ENCODE data around the gene ARHGEF17. TPM values are rescaled to one million over a fixed set of nuclear protein-coding genes. Genes with fewer than 3 reads are reported as not detected.

ARHGEF17 gene
- total and polyA plus RNA-seq, 3 donors from 2014 or later: 29.4 to 58.5 (median 50.1) TPM

- Histone ChIP-seq H3K27me3 (no peaks in the 10 kb centered on the region), H3K36me3 (ENCODE audit: low read depth, missing control alignments) (no peaks in the 10 kb centered on the region), H3K27ac (no peak overlapping the region), H3K9me3 (no peaks in the 10 kb centered on the region), H3K4me3 (no peak overlapping the region), H3K4me1 (peaks cover 14% of the 10 kb centered on the region)
- intact Hi-C loops (cut with DNase I; ENCODE audit: low total_unique reads): no loop called here
- WGBS, 2 donors: 73 to 89% methylated on average over 8 to 21 of the region's 21 CpGs
- TF ChIP-seq CTCF (IDR thresholded peaks at IDR 0.05) (no peak), POLR2A (IDR thresholded peaks at IDR 0.05) (no peak)
- no peak for DNase-seq
Observed at GRCh38 chr11:73387594-73388264, 79.7 kb downstream of the ARHGEF17 start.

DNA sequence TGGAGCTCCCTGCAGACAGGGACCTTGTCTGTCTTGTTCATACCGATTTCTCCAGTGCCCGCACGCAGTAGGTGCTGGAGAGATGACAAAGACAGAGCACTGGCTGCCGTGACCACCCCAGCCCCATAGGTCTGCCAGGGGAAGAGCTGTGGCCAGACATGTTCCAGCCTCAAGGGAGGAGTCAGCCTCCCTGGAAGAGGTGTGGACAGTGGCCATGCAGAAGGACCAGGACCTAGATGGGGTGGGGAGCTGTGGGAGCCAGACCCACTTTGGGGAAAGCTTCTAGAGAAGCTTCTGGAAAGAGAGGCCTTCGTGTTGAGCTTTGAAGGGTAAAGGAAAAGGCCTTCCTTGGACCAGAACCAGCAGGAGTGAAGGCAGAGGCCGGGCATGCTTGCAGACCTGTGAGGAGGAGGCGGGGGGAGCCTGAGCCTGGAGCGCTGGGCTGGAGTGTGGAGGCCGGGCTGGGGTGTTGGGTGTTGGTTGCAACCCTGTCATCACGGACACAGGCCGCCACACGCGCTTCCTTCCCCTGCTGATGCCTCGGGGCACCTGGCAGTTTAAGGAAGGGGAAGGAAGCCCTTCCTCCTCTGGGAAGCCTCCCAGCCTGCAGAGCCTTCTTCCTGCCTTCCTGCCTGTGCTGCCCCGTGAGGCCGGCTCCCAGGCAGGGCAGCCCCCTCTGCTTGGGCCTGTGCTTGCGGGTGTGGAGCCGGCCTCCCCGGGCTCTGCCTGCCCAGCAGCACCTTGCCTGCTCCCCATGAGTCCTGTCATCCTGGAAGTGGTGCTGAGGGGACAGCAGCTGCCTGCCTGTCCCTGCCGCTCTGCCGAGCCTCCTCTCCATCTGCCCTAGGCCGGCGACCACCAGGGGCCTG lies 80.4 kb downstream of the ARHGEF17 start:
- Histone ChIP-seq H3K27ac (no peak overlapping the region), H3K36me3 (ENCODE audit: low read depth, missing control alignments) (no peaks in the 10 kb centered on the region), H3K4me3 (no peak overlapping the region), H3K4me1 (peaks cover 7% of the 10 kb centered on the region), H3K9me3 (no peaks in the 10 kb centered on the region), H3K27me3 (no peaks in the 10 kb centered on the region)
- 82 to 84% methylated on average over 8 to 23 of the region's 23 CpGs for WGBS, 2 donors
- TF ChIP-seq CTCF (IDR thresholded peaks at IDR 0.05) (no peak), POLR2A (IDR thresholded peaks at IDR 0.05) (no peak)
- no peak for DNase-seq
- intact Hi-C loops (cut with DNase I; ENCODE audit: low total_unique reads): no loop called here

DNA sequence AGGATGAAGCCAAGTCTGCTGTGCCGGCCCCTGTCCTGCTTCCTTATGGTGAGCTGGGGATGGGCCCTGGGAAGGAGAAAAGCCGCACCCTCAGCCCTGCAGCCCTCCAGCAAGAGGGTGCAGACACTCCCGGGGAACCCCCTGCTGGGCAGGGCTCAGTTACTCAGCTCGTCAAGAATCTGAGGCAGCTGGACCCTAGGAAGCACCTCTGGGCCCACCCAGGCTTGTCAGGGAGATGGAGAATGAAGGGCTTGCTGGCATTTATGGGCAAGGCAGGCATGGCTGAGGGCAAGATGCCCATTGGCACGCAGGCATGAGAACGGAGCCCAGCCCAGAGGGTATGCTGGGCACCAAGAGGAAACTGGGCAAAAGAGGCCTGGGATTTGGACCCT lies 81.1 kb downstream of the ARHGEF17 start:
- intact Hi-C loops (cut with DNase I; ENCODE audit: low total_unique reads): no loop called here
- Histone ChIP-seq H3K27me3 (no peaks in the 10 kb centered on the region), H3K36me3 (ENCODE audit: low read depth, missing control alignments) (no peaks in the 10 kb centered on the region), H3K4me3 (no peak overlapping the region), H3K27ac (no peak overlapping the region), H3K9me3 (no peaks in the 10 kb centered on the region), H3K4me1 (peaks cover under 1% of the 10 kb centered on the region)
- DNase-seq: no peak
- 87 to 88% methylated on average over 4 to 6 of the region's 6 CpGs for WGBS, 2 donors
- no peak for TF ChIP-seq CTCF (IDR thresholded peaks at IDR 0.05)

- no peaks in the 10 kb centered on the region for H3K36me3 ChIP-seq (ENCODE audit: low read depth, missing control alignments)
- DNase-seq: no peak
- H3K27ac ChIP-seq: no peak overlapping the region
- H3K4me3 ChIP-seq: no peak overlapping the region
- WGBS, 2 donors: 92% methylated on average over 7 of the region's 7 CpGs
- no peaks in the 10 kb centered on the region for H3K4me1 ChIP-seq
- no peaks in the 10 kb centered on the region for H3K27me3 ChIP-seq
- intact Hi-C loops (cut with DNase I; ENCODE audit: low total_unique reads): loop anchor here (10.0 kb wide), 2 partner anchors 45 to 265 kb away; no protein-coding TSS in a partner anchor
- H3K9me3 ChIP-seq: no peaks in the 10 kb centered on the region
- TF ChIP-seq CTCF (IDR thresholded peaks at IDR 0.05) (no peak), POLR2A (IDR thresholded peaks at IDR 0.05) (no peak)
Observed at GRCh38 chr11:73389916-73390315, 81.8 kb downstream of the ARHGEF17 start.

Measured in testis (tissue), 3 donors.